ENCODE measurements around the gene HECTD1.
A peak's percentile ranks its signal among the peaks of the same experiment; 100 is the strongest.
"Not testable (repeated sequence)": the region's sequence is repeated elsewhere in the genome, so short reads cannot be mapped to it uniquely, and the experiment has no call there.

HECTD1 gene

GRCh38 chr14:31118892-31119291 lies 88.7 kb downstream of the HECTD1 start:
- Mint-ChIP-seq H3K4me1 (no peaks in the 10 kb centered on the region), H3K27me3 (no peaks in the 10 kb centered on the region), H3K27ac (no peak overlapping the region), H3K4me3 (no peak overlapping the region), H3K36me3 (peaks cover 44% of the 10 kb centered on the region), H3K9me3 (no peaks in the 10 kb centered on the region)
- no peak for ATAC-seq

GRCh38 chr14:31113794-31114193 lies 93.8 kb downstream of the HECTD1 start:
- ATAC-seq: no peak
- Mint-ChIP-seq H3K4me3 (no peak overlapping the region), H3K36me3 (peaks cover 39% of the 10 kb centered on the region), H3K4me1 (no peaks in the 10 kb centered on the region), H3K27ac (no peak overlapping the region), H3K9me3 (no peaks in the 10 kb centered on the region), H3K27me3 (no peaks in the 10 kb centered on the region)

GRCh38 chr14:31110872-31111271 lies 96.7 kb downstream of the HECTD1 start:
- Mint-ChIP-seq H3K36me3 (peaks cover 23% of the 10 kb centered on the region), H3K27me3 (no peaks in the 10 kb centered on the region), H3K4me1 (no peaks in the 10 kb centered on the region), H3K4me3 (no peak overlapping the region), H3K9me3 (no peaks in the 10 kb centered on the region), H3K27ac (no peak overlapping the region)
- ATAC-seq: no peak

GRCh38 chr14:31109257-31109656 lies 98.3 kb downstream of the HECTD1 start:
- H3K9me3 Mint-ChIP-seq: no peaks in the 10 kb centered on the region
- H3K27me3 Mint-ChIP-seq: no peaks in the 10 kb centered on the region
- ATAC-seq: no peak
- H3K36me3 Mint-ChIP-seq: peaks cover 28% of the 10 kb centered on the region
- H3K4me1 Mint-ChIP-seq: no peaks in the 10 kb centered on the region
- H3K27ac Mint-ChIP-seq: no peak overlapping the region
- no peak overlapping the region for H3K4me3 Mint-ChIP-seq

GRCh38 chr14:31106768-31107167 lies 100.8 kb downstream of the HECTD1 start:
- Mint-ChIP-seq H3K4me1 (no peaks in the 10 kb centered on the region), H3K27me3 (no peaks in the 10 kb centered on the region), H3K36me3 (peaks cover 49% of the 10 kb centered on the region), H3K9me3 (no peaks in the 10 kb centered on the region), H3K4me3 (no peak overlapping the region), H3K27ac (no peak overlapping the region)
- ATAC-seq: no peak

GRCh38 chr14:31097081-31097480 lies 110.5 kb downstream of the HECTD1 start:
- H3K9me3 Mint-ChIP-seq: no peaks in the 10 kb centered on the region
- H3K4me3 Mint-ChIP-seq: no peak overlapping the region
- peaks cover 23% of the 10 kb centered on the region for H3K36me3 Mint-ChIP-seq
- ATAC-seq: no peak
- no peaks in the 10 kb centered on the region for H3K4me1 Mint-ChIP-seq
- H3K27ac Mint-ChIP-seq: no peak overlapping the region
- H3K27me3 Mint-ChIP-seq: no peaks in the 10 kb centered on the region

- Mint-ChIP-seq H3K27me3 (no peaks in the 10 kb centered on the region), H3K4me1 (no peaks in the 10 kb centered on the region), H3K36me3 (peaks cover 15% of the 10 kb centered on the region), H3K4me3 (no peak overlapping the region), H3K9me3 (no peaks in the 10 kb centered on the region), H3K27ac (no peak overlapping the region)
- ATAC-seq: no peak
Observed at GRCh38 chr14:31096255-31096654, 111.3 kb downstream of the HECTD1 start.

GRCh38 chr14:31095817-31096216 lies 111.8 kb downstream of the HECTD1 start:
- not testable (repeated sequence) for H3K27me3 Mint-ChIP-seq, H3K4me3 Mint-ChIP-seq, ATAC-seq, H3K4me1 Mint-ChIP-seq, H3K9me3 Mint-ChIP-seq, H3K27ac Mint-ChIP-seq
- H3K36me3 Mint-ChIP-seq: peaks cover 11% of the 10 kb centered on the region

- ATAC-seq, H3K36me3 Mint-ChIP-seq: not testable (repeated sequence)
Observed at GRCh38 chr14:31093884-31094839, 113.4 kb downstream of the HECTD1 start.

GRCh38 chr14:31092160-31092708 lies 115.4 kb downstream of the HECTD1 start:
- Mint-ChIP-seq H3K27ac (no peak overlapping the region), H3K36me3 (no peaks in the 10 kb centered on the region), H3K4me3 (no peak overlapping the region), H3K9me3 (no peaks in the 10 kb centered on the region), H3K27me3 (no peaks in the 10 kb centered on the region), H3K4me1 (no peaks in the 10 kb centered on the region)
- ATAC-seq: no peak

More at GRCh38 chr14:31093884-31094839, 113.4 kb downstream of the HECTD1 start:
- H3K4me1 Mint-ChIP-seq, H3K27ac Mint-ChIP-seq, H3K4me3 Mint-ChIP-seq, H3K27me3 Mint-ChIP-seq, H3K9me3 Mint-ChIP-seq: not testable (repeated sequence)

- Mint-ChIP-seq H3K36me3 (no peaks in the 10 kb centered on the region), H3K27me3 (no peaks in the 10 kb centered on the region), H3K27ac (peak overlapping the region; percentile 72), H3K4me1 (no peaks in the 10 kb centered on the region), H3K9me3 (no peaks in the 10 kb centered on the region), H3K4me3 (no peak overlapping the region)
- peak; percentile 20 for ATAC-seq
Observed at GRCh38 chr14:31090883-31091764, 116.5 kb downstream of the HECTD1 start.

- H3K27me3 Mint-ChIP-seq, H3K4me3 Mint-ChIP-seq, ATAC-seq, H3K27ac Mint-ChIP-seq, H3K36me3 Mint-ChIP-seq, H3K9me3 Mint-ChIP-seq, H3K4me1 Mint-ChIP-seq: not testable (repeated sequence)
Observed at GRCh38 chr14:31086466-31086865, 121.1 kb downstream of the HECTD1 start.

- no peak for ATAC-seq
- Mint-ChIP-seq H3K36me3 (peaks cover 8% of the 10 kb centered on the region), H3K27ac (peak overlapping the region; percentile 48), H3K4me3 (no peak overlapping the region), H3K9me3 (no peaks in the 10 kb centered on the region), H3K4me1 (peaks cover 8% of the 10 kb centered on the region), H3K27me3 (no peaks in the 10 kb centered on the region)
Observed at GRCh38 chr14:31085027-31085426, 122.6 kb downstream of the HECTD1 start.

- Mint-ChIP-seq H3K4me1 (peaks cover 8% of the 10 kb centered on the region), H3K27ac (peak overlapping the region; percentile 48), H3K36me3 (peaks cover 8% of the 10 kb centered on the region), H3K9me3 (no peaks in the 10 kb centered on the region), H3K27me3 (no peaks in the 10 kb centered on the region), H3K4me3 (no peak overlapping the region)
- ATAC-seq: peak; percentile 94
Observed at GRCh38 chr14:31084385-31084784, 123.2 kb downstream of the HECTD1 start.

GRCh38 chr14:31083781-31084180 lies 123.8 kb downstream of the HECTD1 start:
- H3K27ac Mint-ChIP-seq: no peak overlapping the region
- ATAC-seq: no peak
- peaks cover 8% of the 10 kb centered on the region for H3K4me1 Mint-ChIP-seq
- H3K36me3 Mint-ChIP-seq: peaks cover 8% of the 10 kb centered on the region
- no peaks in the 10 kb centered on the region for H3K27me3 Mint-ChIP-seq
- H3K9me3 Mint-ChIP-seq: no peaks in the 10 kb centered on the region
- no peak overlapping the region for H3K4me3 Mint-ChIP-seq
